Activated CD8-positive, alpha-beta memory T cell treated with anti-CD3 and anti-CD28 coated beads, Interleukin-2, amount 50 U/mL, for 48 hours (primary cell): Measurements from ENCODE around the gene SPTLC2.

Source experiments
- DNase-seq: peaks from one replicate; pipeline ENCODE4 v3.0.0-alpha.2; 2020

The SPTLC2 gene

DNA sequence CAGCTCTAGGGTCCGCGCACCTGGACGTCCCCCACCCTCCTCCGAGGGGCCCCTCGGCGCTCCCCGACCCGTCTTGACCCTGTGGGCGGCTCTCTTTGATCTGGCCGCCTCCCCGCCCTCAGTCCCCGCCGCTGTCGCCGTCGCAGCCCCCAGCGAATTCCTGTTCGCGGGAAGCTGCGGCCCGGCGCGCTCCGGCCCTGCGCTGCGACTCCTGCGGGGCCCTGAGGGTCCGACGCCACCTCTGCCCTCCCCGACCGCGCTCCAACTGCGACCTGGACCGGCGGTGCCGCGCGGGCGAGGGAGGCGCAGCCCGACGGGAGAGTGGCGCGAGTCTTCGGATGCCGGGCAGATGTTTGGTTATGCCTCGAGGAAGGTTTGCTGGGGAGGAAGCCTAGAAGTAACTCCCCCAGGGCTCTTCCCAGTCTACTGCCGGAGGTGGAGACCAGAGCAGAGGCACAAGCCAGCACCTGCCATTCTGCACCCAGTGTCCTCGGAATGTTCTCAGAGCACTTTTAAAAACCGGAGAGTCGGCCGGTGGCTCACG lies 117.4 kb downstream of the SPTLC2 start:
- peak; percentile 54 for DNase-seq

- DNase-seq: peak; percentile 77
Observed at GRCh38 chr14:77498120-77498979, 118.1 kb downstream of the SPTLC2 start, which contains the start of gene ISM2. ISM2 (minus strand) TSS chr14:77498816; CDS start chr14:77498793, 23 bp downstream.

GRCh38 chr14:77495334-77495733 lies 121.1 kb downstream of the SPTLC2 start:
- DNase-seq: no peak

GRCh38 chr14:77491056-77491455 lies 125.4 kb downstream of the SPTLC2 start:
- no peak for DNase-seq

DNA sequence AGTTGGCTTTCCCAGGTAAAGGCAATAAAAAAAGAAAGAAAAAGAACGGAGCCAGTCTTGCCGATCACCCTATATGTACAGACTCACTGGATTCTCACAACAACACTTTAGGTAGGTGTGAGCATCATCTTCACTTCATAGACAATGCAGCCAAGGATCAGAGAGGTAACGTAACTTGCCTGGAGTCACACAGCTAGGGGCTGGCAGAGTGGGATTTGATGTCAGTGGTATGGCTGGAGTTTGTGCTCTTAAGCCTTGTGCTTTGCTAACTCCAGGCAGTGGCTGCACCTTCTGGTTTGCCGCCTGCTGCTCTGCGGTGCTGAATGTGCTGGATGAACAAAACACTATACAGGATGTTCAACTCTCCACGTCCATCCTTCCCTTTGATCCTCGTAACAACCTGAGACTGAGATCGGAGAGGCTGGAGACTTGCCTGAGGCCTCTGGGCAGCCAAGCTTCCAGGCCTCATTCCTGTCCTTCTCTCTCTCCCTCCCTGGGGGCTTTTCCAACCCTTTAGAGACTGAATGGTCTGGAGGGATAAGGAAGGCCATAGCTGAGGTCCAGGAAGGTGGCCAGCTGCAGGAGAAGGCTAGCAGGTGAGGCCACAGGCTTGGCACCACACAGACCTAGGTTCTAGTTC lies 126.0 kb downstream of the SPTLC2 start:
- no peak for DNase-seq

DNA sequence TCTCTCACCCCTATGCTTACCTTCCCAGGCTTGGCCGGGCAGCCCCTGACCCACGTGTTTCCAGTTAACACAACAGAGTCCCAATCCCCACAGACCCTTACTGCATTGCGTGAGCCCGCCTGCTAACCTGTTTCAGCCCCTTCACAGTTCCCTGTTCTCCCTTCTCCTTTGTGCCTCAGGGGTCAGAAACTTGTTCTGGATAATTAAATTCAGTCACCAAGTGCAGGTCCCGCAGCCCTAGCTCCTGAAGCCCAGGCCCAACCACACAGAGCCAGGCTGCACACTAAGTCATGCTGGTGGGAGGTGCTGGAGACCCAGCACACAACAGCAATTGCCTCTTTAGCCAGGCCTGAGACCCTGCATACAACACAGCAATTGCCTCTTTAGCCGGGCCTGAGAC lies 127.4 kb downstream of the SPTLC2 start:
- no peak for DNase-seq

GRCh38 chr14:77488558-77488957 lies 127.9 kb downstream of the SPTLC2 start:
- no peak for DNase-seq

GRCh38 chr14:77485901-77486678 lies 130.3 kb downstream of the SPTLC2 start:
- DNase-seq: no peak

- DNase-seq: no peak
Observed at GRCh38 chr14:77485256-77485655, 131.2 kb downstream of the SPTLC2 start.

GRCh38 chr14:77482422-77482821 lies 134.0 kb downstream of the SPTLC2 start:
- DNase-seq: no peak

DNA sequence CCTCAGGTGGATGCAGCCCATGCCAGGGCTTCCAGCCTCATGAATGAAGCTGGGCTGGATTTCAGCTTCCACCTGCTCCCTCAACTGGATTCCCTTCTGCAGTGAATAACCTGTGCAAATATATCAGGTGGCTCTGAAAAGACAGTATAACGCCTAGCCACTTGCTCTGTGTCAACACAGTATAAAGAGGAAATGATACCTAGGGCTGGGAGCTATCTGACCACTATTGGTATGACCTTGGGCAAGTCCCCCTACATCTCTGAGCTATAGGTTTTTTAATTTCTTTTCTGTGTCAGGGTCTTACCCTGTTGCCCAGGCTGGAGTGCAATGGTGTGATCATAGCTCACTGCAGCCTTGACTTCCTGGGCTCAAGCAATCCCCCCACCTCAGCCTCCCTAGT lies 137.6 kb downstream of the SPTLC2 start:
- DNase-seq: no peak

GRCh38 chr14:77478029-77478428 lies 138.4 kb downstream of the SPTLC2 start:
- no peak for DNase-seq

- no peak for DNase-seq
Observed at GRCh38 chr14:77475432-77476115, 140.9 kb downstream of the SPTLC2 start.

DNA sequence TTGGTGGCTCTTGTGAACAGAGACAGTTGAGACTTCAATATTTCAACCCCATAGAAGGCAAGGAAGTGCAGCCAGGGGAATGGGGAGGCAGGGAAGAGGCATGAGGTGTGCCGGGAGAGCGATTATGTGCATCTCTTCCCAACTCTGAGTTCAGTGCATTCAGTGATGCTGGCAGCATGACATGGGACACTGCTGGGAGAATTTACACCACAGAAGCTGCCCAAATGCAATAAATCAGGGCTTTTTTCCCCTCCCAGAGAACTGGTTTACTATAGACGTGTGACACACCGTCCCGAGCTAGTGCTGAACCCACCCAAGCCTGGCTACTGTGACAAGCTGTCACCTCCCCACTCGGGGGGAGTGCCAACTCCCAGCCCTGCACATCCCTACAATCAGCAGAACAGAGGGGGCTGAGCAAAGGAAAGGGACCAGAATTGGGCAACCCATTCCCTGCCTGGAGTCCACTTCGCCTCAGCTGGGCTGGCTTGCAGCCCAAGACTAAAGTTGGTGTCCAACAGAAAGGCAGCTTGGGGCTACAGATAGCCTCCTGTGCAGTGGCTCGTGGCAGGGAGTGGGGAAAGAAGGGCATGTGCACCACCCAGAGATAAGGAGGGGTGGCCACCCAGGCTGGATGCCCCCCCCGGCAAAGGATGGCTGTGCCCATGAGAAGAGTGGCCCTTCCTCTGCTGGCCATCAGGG lies 141.8 kb downstream of the SPTLC2 start:
- DNase-seq: no peak

DNA sequence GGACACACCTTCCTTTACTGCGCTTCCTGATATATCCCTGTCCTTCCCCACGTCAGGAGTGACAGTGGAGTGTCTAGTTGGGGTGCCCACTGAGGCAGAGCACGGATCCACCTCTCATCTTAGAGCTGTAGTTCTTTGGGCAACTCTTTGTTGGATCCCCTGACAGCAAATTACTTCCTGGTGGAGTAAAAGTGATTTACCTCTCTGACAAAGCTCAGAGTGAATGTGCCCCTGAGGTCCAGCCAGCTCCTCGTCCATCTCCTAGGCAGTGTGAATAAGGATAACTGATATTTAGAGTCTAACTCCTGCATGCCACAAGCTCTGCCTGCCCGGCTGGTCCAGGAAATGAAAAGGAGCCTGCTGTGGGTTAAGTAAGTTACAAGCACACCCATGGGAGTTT lies 142.5 kb downstream of the SPTLC2 start:
- no peak for DNase-seq

- no peak for DNase-seq
Observed at GRCh38 chr14:77470224-77470870, 146.1 kb downstream of the SPTLC2 start.

GRCh38 chr14:77469539-77469938 lies 146.9 kb downstream of the SPTLC2 start:
- DNase-seq: no peak

DNA sequence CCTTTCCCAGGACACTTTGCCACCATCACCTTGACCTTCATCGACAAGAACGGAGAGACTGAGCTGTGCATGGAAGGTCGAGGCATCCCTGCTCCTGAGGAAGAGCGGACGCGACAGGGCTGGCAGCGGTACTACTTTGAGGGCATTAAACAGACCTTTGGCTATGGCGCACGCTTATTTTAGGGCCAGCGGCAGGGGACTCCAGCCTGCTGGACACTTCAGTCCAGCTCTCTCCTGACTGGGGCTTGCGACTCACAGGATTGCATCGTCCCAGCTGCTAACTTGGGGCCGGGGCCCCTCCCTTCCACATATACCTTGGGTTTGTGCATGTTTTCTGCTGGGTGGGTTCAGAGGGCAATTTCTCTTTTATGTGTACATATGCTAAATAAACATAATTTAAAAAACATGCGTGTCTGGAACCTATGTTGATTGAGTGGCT lies 147.4 kb downstream of the SPTLC2 start:
- no peak for DNase-seq

GRCh38 chr14:77467801-77468200 lies 148.6 kb downstream of the SPTLC2 start:
- DNase-seq: no peak

GRCh38 chr14:77459072-77459723 lies 157.2 kb downstream of the SPTLC2 start:
- DNase-seq: peak; percentile 78
